Stimulated activated naive CD8-positive, alpha-beta T cell treated with anti-CD3 and anti-CD28 coated beads, Interleukin-15, Interleukin-2, amounts not matched to agents 100 ng/mL and 50 ng/mL, for 24 hours (primary cell): ENCODE results near the gene HOXC4.

Experiments used
- H3K27ac Mint-ChIP-seq: one replicate; pipeline ENCODE4 v1.8.0; 2021; ENCODE audit warnings: mild to moderate bottlenecking, mixed read lengths
- H3K27me3 Mint-ChIP-seq: one replicate; pipeline ENCODE4 v1.8.0; 2021; ENCODE audit warnings: mixed read lengths
- H3K36me3 Mint-ChIP-seq: one replicate; pipeline ENCODE4 v1.8.0; 2021; ENCODE audit warnings: low read depth, mixed read lengths
- H3K4me1 Mint-ChIP-seq: one replicate; pipeline ENCODE4 v1.8.0; 2021; ENCODE audit warnings: low read depth, mixed read lengths
- H3K4me3 Mint-ChIP-seq: one replicate; pipeline ENCODE4 v1.8.0; 2021; ENCODE audit warnings: mild to moderate bottlenecking, mixed read lengths
- H3K9me3 Mint-ChIP-seq: one replicate; pipeline ENCODE4 v1.8.0; 2021; ENCODE audit warnings: mixed read lengths

HOXC4 gene

GRCh38 chr12:54053751-54054741 lies at the start of gene HOXC4:
TSS of gene HOXC4 (plus strand) at chr12:54053835. CDS start at chr12:54053923, 88 bp downstream.
- peak within 1 kb of the TSS; percentile 49 for H3K27ac Mint-ChIP-seq
- H3K36me3 Mint-ChIP-seq, result no peaks in the 10 kb centered on the region
- no peaks in the 10 kb centered on the region for H3K9me3 Mint-ChIP-seq
- peaks cover 38% of the 10 kb centered on the region for H3K4me1 Mint-ChIP-seq
- peak within 1 kb of the TSS; percentile 77 for H3K4me3 Mint-ChIP-seq
- H3K27me3 Mint-ChIP-seq, result peaks cover 79% of the 10 kb centered on the region

- H3K27me3 Mint-ChIP-seq, result peaks cover 86% of the 10 kb centered on the region
- H3K27ac Mint-ChIP-seq, result no peak overlapping the region
- H3K4me1 Mint-ChIP-seq, result peaks cover 14% of the 10 kb centered on the region
- no peak overlapping the region for H3K4me3 Mint-ChIP-seq
- H3K36me3 Mint-ChIP-seq, result no peaks in the 10 kb centered on the region
- no peaks in the 10 kb centered on the region for H3K9me3 Mint-ChIP-seq
These were observed 49.4 kb upstream of the HOXC4 start for GRCh38 chr12:54004063-54004840.

GRCh38 chr12:54004841-54005530 lies 48.6 kb upstream of the HOXC4 start:
- no peaks in the 10 kb centered on the region for H3K36me3 Mint-ChIP-seq
- H3K27ac Mint-ChIP-seq, result no peak overlapping the region
- no peak overlapping the region for H3K4me3 Mint-ChIP-seq
- H3K9me3 Mint-ChIP-seq, result no peaks in the 10 kb centered on the region
- H3K27me3 Mint-ChIP-seq, result peaks cover 87% of the 10 kb centered on the region
- H3K4me1 Mint-ChIP-seq, result peaks cover 18% of the 10 kb centered on the region

GRCh38 chr12:54005531-54005852 lies 48.1 kb upstream of the HOXC4 start:
- H3K27me3 Mint-ChIP-seq, result peaks cover 88% of the 10 kb centered on the region
- H3K9me3 Mint-ChIP-seq, result no peaks in the 10 kb centered on the region
- H3K4me3 Mint-ChIP-seq, result no peak overlapping the region
- no peaks in the 10 kb centered on the region for H3K36me3 Mint-ChIP-seq
- no peak overlapping the region for H3K27ac Mint-ChIP-seq
- H3K4me1 Mint-ChIP-seq, result peaks cover 18% of the 10 kb centered on the region

GRCh38 chr12:54005853-54006558 lies 47.6 kb upstream of the HOXC4 start:
- Mint-ChIP-seq H3K27me3 (peaks cover 88% of the 10 kb centered on the region), H3K27ac (no peak overlapping the region), H3K4me3 (peak overlapping the region; percentile 66), H3K36me3 (no peaks in the 10 kb centered on the region), H3K9me3 (no peaks in the 10 kb centered on the region), H3K4me1 (peaks cover 19% of the 10 kb centered on the region)

- H3K27ac Mint-ChIP-seq, result no peak overlapping the region
- peaks cover 90% of the 10 kb centered on the region for H3K27me3 Mint-ChIP-seq
- peak overlapping the region; percentile 66 for H3K4me3 Mint-ChIP-seq
- no peaks in the 10 kb centered on the region for H3K36me3 Mint-ChIP-seq
- H3K4me1 Mint-ChIP-seq, result peaks cover 26% of the 10 kb centered on the region
- H3K9me3 Mint-ChIP-seq, result no peaks in the 10 kb centered on the region
These were observed 46.9 kb upstream of the HOXC4 start for GRCh38 chr12:54006559-54007220.

GRCh38 chr12:54007538-54008259 lies 45.9 kb upstream of the HOXC4 start:
- H3K4me1 Mint-ChIP-seq, result peaks cover 27% of the 10 kb centered on the region
- H3K27ac Mint-ChIP-seq, result no peak overlapping the region
- no peaks in the 10 kb centered on the region for H3K36me3 Mint-ChIP-seq
- no peaks in the 10 kb centered on the region for H3K9me3 Mint-ChIP-seq
- peaks cover 90% of the 10 kb centered on the region for H3K27me3 Mint-ChIP-seq
- H3K4me3 Mint-ChIP-seq, result no peak overlapping the region

GRCh38 chr12:54008260-54008552 lies 45.4 kb upstream of the HOXC4 start:
- H3K27ac Mint-ChIP-seq, result no peak overlapping the region
- H3K4me1 Mint-ChIP-seq, result peaks cover 27% of the 10 kb centered on the region
- H3K9me3 Mint-ChIP-seq, result no peaks in the 10 kb centered on the region
- H3K36me3 Mint-ChIP-seq, result no peaks in the 10 kb centered on the region
- H3K4me3 Mint-ChIP-seq, result no peak overlapping the region
- peaks cover 90% of the 10 kb centered on the region for H3K27me3 Mint-ChIP-seq

- H3K4me3 Mint-ChIP-seq, result no peak overlapping the region
These were observed 44.2 kb upstream of the HOXC4 start for GRCh38 chr12:54009171-54010052.

GRCh38 chr12:54010053-54010971 lies 43.3 kb upstream of the HOXC4 start:
- Mint-ChIP-seq H3K4me3 (no peak overlapping the region), H3K9me3 (no peaks in the 10 kb centered on the region), H3K27me3 (peaks cover 89% of the 10 kb centered on the region), H3K36me3 (peaks cover 4% of the 10 kb centered on the region), H3K27ac (no peak overlapping the region), H3K4me1 (peaks cover 25% of the 10 kb centered on the region)

More at GRCh38 chr12:54009171-54010052, 44.2 kb upstream of the HOXC4 start:
- Mint-ChIP-seq H3K9me3 (no peaks in the 10 kb centered on the region), H3K27me3 (peaks cover 89% of the 10 kb centered on the region), H3K27ac (no peak overlapping the region), H3K4me1 (peaks cover 27% of the 10 kb centered on the region), H3K36me3 (no peaks in the 10 kb centered on the region)

GRCh38 chr12:54010972-54011664 lies 42.5 kb upstream of the HOXC4 start:
- peaks cover 22% of the 10 kb centered on the region for H3K4me1 Mint-ChIP-seq

More at GRCh38 chr12:54010972-54011664, 42.5 kb upstream of the HOXC4 start:
- H3K36me3 Mint-ChIP-seq, result peaks cover 4% of the 10 kb centered on the region
- peak overlapping the region; percentile 4 for H3K4me3 Mint-ChIP-seq
- peak overlapping the region; percentile 26 for H3K27ac Mint-ChIP-seq
- H3K9me3 Mint-ChIP-seq, result no peaks in the 10 kb centered on the region
- H3K27me3 Mint-ChIP-seq, result peaks cover 90% of the 10 kb centered on the region
